ENCODE results near the gene SOS1.

Gene SOS1

GRCh38 chr2:39008665-39009064, 112.2 kb downstream of the SOS1 start:
- H3K27me3 ChIP-seq (ENCODE audit: control insufficient read depth, insufficient read depth, low read length): no peaks in the 10 kb centered on the region
- peaks cover 5% of the 10 kb centered on the region for H3K36me3 ChIP-seq (ENCODE audit: control insufficient read depth, insufficient read depth, low read length)
- H3K9ac ChIP-seq (ENCODE audit: low read length): no peak overlapping the region
- H3K4me3 ChIP-seq (ENCODE audit: low read length): no peak overlapping the region
- H3K9me3 ChIP-seq (ENCODE audit: control insufficient read depth, low read length): no peaks in the 10 kb centered on the region
- no peaks in the 10 kb centered on the region for H3K4me1 ChIP-seq (ENCODE audit: control insufficient read depth, insufficient read depth, low read length)

DNA sequence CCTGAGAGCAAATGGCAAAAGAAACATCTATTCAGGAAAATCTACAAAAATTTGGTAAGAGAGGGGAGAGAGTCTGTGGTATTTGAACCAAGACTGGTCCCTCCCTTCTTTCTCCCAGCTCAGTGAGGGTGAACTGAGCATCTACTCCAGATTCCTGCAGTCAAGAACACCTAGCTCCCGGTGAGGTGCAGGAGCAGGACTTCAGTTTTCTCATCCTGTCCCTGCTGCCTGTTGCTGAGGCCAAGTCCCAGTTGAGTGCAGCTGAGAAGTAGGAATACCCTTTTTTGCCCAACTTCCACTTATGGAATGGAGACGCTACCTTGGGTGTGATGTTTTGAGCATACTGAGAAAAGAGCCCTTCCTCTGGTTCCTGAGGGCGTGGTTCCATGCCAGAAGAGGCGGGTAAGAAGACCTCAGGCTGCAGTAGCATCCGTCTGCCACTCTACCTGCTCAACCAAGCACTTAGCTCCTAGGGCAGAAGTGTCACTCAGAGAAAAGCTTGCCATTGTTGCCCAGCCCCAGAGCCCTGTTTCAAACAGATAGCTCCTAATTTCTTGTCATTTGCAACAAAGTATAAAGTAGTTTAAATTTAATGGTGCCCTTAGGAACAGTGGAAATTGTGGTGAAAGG, 112.9 kb downstream of the SOS1 start:
- H3K4me3 ChIP-seq (ENCODE audit: low read length): no peak overlapping the region
- no peaks in the 10 kb centered on the region for H3K9me3 ChIP-seq (ENCODE audit: control insufficient read depth, low read length)
- H3K36me3 ChIP-seq (ENCODE audit: control insufficient read depth, insufficient read depth, low read length): peaks cover 4% of the 10 kb centered on the region
- no peak overlapping the region for H3K9ac ChIP-seq (ENCODE audit: low read length)
- H3K4me1 ChIP-seq (ENCODE audit: control insufficient read depth, insufficient read depth, low read length): no peaks in the 10 kb centered on the region
- H3K27me3 ChIP-seq (ENCODE audit: control insufficient read depth, insufficient read depth, low read length): no peaks in the 10 kb centered on the region

GRCh38 chr2:39000552-39000951, 120.3 kb downstream of the SOS1 start:
- Histone ChIP-seq H3K27me3 (ENCODE audit: control insufficient read depth, insufficient read depth, low read length) (no peaks in the 10 kb centered on the region), H3K4me3 (ENCODE audit: low read length) (no peak overlapping the region), H3K36me3 (ENCODE audit: control insufficient read depth, insufficient read depth, low read length) (no peaks in the 10 kb centered on the region)

GRCh38 chr2:38997781-38998180, 123.1 kb downstream of the SOS1 start:
- no peak overlapping the region for H3K9ac ChIP-seq (ENCODE audit: low read length)
- H3K9me3 ChIP-seq (ENCODE audit: control insufficient read depth, low read length): no peaks in the 10 kb centered on the region
- H3K4me3 ChIP-seq (ENCODE audit: low read length): no peak overlapping the region
- no peaks in the 10 kb centered on the region for H3K36me3 ChIP-seq (ENCODE audit: control insufficient read depth, insufficient read depth, low read length)
- peaks cover 3% of the 10 kb centered on the region for H3K4me1 ChIP-seq (ENCODE audit: control insufficient read depth, insufficient read depth, low read length)
- H3K27me3 ChIP-seq (ENCODE audit: control insufficient read depth, insufficient read depth, low read length): no peaks in the 10 kb centered on the region

More at GRCh38 chr2:39000552-39000951, 120.3 kb downstream of the SOS1 start:
- Histone ChIP-seq H3K9ac (ENCODE audit: low read length) (no peak overlapping the region), H3K9me3 (ENCODE audit: control insufficient read depth, low read length) (no peaks in the 10 kb centered on the region), H3K4me1 (ENCODE audit: control insufficient read depth, insufficient read depth, low read length) (peaks cover 3% of the 10 kb centered on the region)

DNA sequence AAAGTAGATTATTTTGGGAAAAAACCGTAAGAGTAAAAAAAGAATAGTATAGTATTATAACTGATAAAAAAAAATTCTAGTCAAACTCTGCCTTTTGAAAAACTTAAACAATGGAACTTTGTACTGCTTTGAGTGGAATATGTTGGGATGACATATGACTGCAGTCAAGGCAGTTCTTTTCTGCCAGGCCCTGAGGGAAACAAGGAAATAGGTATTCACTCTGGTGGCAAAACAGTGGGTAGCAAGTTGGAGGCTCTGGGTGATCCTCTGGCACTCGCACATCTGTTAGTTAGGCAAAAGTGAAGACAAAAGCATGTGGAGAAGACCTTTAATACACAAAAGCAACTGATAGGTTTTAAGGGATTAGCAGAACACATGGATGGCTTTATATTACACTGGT, 129.0 kb downstream of the SOS1 start:
- Histone ChIP-seq H3K9ac (ENCODE audit: low read length) (no peak overlapping the region), H3K9me3 (ENCODE audit: control insufficient read depth, low read length) (no peaks in the 10 kb centered on the region), H3K4me1 (ENCODE audit: control insufficient read depth, insufficient read depth, low read length) (no peaks in the 10 kb centered on the region), H3K36me3 (ENCODE audit: control insufficient read depth, insufficient read depth, low read length) (no peaks in the 10 kb centered on the region), H3K4me3 (ENCODE audit: low read length) (no peak overlapping the region), H3K27me3 (ENCODE audit: control insufficient read depth, insufficient read depth, low read length) (no peaks in the 10 kb centered on the region)

- peaks cover 3% of the 10 kb centered on the region for H3K36me3 ChIP-seq (ENCODE audit: control insufficient read depth, insufficient read depth, low read length)
- H3K27me3 ChIP-seq (ENCODE audit: control insufficient read depth, insufficient read depth, low read length): no peaks in the 10 kb centered on the region
- no peaks in the 10 kb centered on the region for H3K4me1 ChIP-seq (ENCODE audit: control insufficient read depth, insufficient read depth, low read length)
- no peak overlapping the region for H3K4me3 ChIP-seq (ENCODE audit: low read length)
- H3K9ac ChIP-seq (ENCODE audit: low read length): no peak overlapping the region
- H3K9me3 ChIP-seq (ENCODE audit: control insufficient read depth, low read length): no peaks in the 10 kb centered on the region
These were observed 132.1 kb downstream of the SOS1 start for GRCh38 chr2:38988716-38989115.

- peaks cover 3% of the 10 kb centered on the region for H3K36me3 ChIP-seq (ENCODE audit: control insufficient read depth, insufficient read depth, low read length)
These were observed 138.4 kb downstream of the SOS1 start for GRCh38 chr2:38982498-38982897.

DNA sequence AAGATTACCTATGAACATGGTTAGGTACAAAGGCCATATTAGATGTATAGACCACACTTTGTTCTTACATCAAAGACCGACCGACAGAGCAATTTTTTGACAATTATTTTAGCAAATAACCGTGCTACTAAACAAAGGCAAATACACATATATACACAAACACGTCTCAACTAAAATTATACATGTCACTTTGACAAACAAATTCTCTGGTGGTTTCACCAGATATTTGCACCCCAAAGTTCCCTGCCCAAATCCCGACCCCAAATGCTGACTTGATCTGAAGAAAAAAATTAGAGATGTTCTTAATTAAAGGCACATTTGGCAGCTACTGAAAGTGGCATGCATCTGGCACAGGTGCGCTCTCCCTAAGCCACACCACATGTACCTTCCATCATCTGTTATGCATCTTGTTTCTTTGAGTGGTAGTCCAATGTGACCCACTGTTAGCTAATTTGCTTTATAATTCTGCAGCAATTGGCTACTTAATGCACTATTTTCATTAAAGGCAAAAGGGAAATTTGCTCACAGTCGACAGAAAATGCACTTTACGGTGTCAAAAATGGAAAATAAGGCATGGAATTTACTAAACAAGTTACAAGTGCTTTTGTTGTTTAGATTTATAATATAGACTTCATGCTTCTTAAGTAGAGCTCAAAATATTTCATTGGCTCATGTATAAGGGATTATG, 139.0 kb downstream of the SOS1 start:
- Histone ChIP-seq H3K9ac (ENCODE audit: low read length) (no peak overlapping the region), H3K36me3 (ENCODE audit: control insufficient read depth, insufficient read depth, low read length) (peaks cover 3% of the 10 kb centered on the region), H3K9me3 (ENCODE audit: control insufficient read depth, low read length) (no peaks in the 10 kb centered on the region), H3K4me3 (ENCODE audit: low read length) (no peak overlapping the region), H3K27me3 (ENCODE audit: control insufficient read depth, insufficient read depth, low read length) (no peaks in the 10 kb centered on the region), H3K4me1 (ENCODE audit: control insufficient read depth, insufficient read depth, low read length) (no peaks in the 10 kb centered on the region)

More at GRCh38 chr2:38982498-38982897, 138.4 kb downstream of the SOS1 start:
- Histone ChIP-seq H3K4me1 (ENCODE audit: control insufficient read depth, insufficient read depth, low read length) (no peaks in the 10 kb centered on the region), H3K9me3 (ENCODE audit: control insufficient read depth, low read length) (no peaks in the 10 kb centered on the region), H3K9ac (ENCODE audit: low read length) (no peak overlapping the region), H3K27me3 (ENCODE audit: control insufficient read depth, insufficient read depth, low read length) (no peaks in the 10 kb centered on the region), H3K4me3 (ENCODE audit: low read length) (no peak overlapping the region)

DNA sequence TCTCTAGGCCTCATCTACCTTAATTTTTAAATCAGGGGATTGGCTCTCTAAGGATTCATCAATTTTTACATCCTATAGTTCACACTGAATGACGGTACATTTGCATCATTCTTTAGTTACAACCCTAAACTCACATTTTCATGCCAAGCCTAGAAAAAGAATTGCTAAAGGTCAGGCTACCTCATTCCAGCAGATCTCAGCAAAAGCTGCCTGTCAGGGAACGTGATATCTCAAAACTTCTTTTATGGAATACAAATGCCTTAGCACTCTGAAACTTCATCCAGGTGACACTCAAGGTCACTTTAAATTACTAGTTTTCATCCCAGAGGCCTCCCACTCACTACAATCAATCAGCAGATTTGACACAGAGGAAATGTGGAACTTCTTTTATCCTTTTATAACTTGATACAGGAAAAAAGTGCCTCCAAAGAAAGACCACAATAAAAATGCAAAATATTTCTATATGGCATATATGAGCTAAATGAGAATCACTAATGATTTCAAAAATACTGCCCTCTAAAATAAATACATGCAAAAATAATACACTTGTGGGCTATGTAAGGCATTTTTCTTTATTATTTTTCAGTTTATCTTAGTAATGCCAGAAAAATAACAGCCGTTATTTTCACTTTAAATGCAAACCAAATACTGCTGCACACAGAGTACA, 139.7 kb downstream of the SOS1 start:
- Histone ChIP-seq H3K36me3 (ENCODE audit: control insufficient read depth, insufficient read depth, low read length) (peaks cover 3% of the 10 kb centered on the region), H3K27me3 (ENCODE audit: control insufficient read depth, insufficient read depth, low read length) (no peaks in the 10 kb centered on the region), H3K9ac (ENCODE audit: low read length) (no peak overlapping the region), H3K4me1 (ENCODE audit: control insufficient read depth, insufficient read depth, low read length) (no peaks in the 10 kb centered on the region), H3K9me3 (ENCODE audit: control insufficient read depth, low read length) (no peaks in the 10 kb centered on the region), H3K4me3 (ENCODE audit: low read length) (no peak overlapping the region)

DNA sequence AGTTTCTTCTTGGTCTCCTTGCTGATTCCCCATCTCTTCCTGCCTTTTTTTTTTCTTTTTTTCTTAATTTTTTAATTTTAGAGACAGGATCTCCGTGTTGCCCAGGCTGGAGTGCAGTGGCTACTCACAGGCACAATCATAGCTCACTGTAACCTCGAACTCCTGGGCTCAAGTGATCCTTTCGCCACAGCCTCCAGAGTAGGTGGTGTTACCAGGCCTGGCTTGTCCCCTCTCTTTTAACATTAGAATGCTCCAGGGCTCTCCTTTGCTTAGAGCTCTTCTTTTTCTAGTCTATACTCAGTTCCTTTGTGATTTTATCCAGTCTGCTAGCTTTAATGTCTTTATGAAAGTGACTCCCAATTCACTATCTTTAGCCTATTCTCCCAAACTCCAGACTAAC, 141.9 kb downstream of the SOS1 start:
- Histone ChIP-seq H3K36me3 (ENCODE audit: control insufficient read depth, insufficient read depth, low read length) (no peaks in the 10 kb centered on the region), H3K4me1 (ENCODE audit: control insufficient read depth, insufficient read depth, low read length) (no peaks in the 10 kb centered on the region), H3K27me3 (ENCODE audit: control insufficient read depth, insufficient read depth, low read length) (no peaks in the 10 kb centered on the region), H3K9ac (ENCODE audit: low read length) (no peak overlapping the region), H3K4me3 (ENCODE audit: low read length) (no peak overlapping the region), H3K9me3 (ENCODE audit: control insufficient read depth, low read length) (no peaks in the 10 kb centered on the region)

GRCh38 chr2:38978296-38978903, 142.5 kb downstream of the SOS1 start:
- H3K27me3 ChIP-seq (ENCODE audit: control insufficient read depth, insufficient read depth, low read length): no peaks in the 10 kb centered on the region

GRCh38 chr2:38977047-38977446, 143.8 kb downstream of the SOS1 start:
- Histone ChIP-seq H3K4me1 (ENCODE audit: control insufficient read depth, insufficient read depth, low read length) (no peaks in the 10 kb centered on the region), H3K9me3 (ENCODE audit: control insufficient read depth, low read length) (no peaks in the 10 kb centered on the region), H3K9ac (ENCODE audit: low read length) (no peak overlapping the region), H3K27me3 (ENCODE audit: control insufficient read depth, insufficient read depth, low read length) (no peaks in the 10 kb centered on the region), H3K4me3 (ENCODE audit: low read length) (no peak overlapping the region), H3K36me3 (ENCODE audit: control insufficient read depth, insufficient read depth, low read length) (no peaks in the 10 kb centered on the region)

More at GRCh38 chr2:38978296-38978903, 142.5 kb downstream of the SOS1 start:
- Histone ChIP-seq H3K36me3 (ENCODE audit: control insufficient read depth, insufficient read depth, low read length) (no peaks in the 10 kb centered on the region), H3K9ac (ENCODE audit: low read length) (no peak overlapping the region), H3K4me1 (ENCODE audit: control insufficient read depth, insufficient read depth, low read length) (no peaks in the 10 kb centered on the region), H3K9me3 (ENCODE audit: control insufficient read depth, low read length) (no peaks in the 10 kb centered on the region), H3K4me3 (ENCODE audit: low read length) (no peak overlapping the region)
